Mesodermal cell (in vitro differentiated cells): ENCODE measurements around the gene CASP10.
"Not testable (repeated sequence)": the region's sequence is repeated elsewhere in the genome, so short reads cannot be mapped to it uniquely, and the experiment has no call there.

Experiments used
- H3K27ac ChIP-seq: 2 replicates; pipeline ENCODE4 v1.7.0; 2013; ENCODE audit warnings: mild to moderate bottlenecking, low read depth, low read length, moderate library complexity; ENCODE audit not compliant: severe bottlenecking
- H3K36me3 ChIP-seq: 2 replicates; pipeline ENCODE4 v1.7.1; 2013; ENCODE audit warnings: mild to moderate bottlenecking, low read length, moderate library complexity; ENCODE audit not compliant: control insufficient read depth, insufficient read depth
- H3K4me1 ChIP-seq: one replicate; pipeline ENCODE4 v1.7.1; 2013; ENCODE audit warnings: mild to moderate bottlenecking, low read length; ENCODE audit not compliant: insufficient read depth, control insufficient read depth, poor library complexity, severe bottlenecking
- H3K4me3 ChIP-seq: 2 replicates; pipeline ENCODE4 v1.7.0; 2013; ENCODE audit warnings: low read length, control low read depth, mild to moderate bottlenecking; ENCODE audit not compliant: insufficient read depth, poor library complexity, severe bottlenecking; ENCODE audit errors: extremely low read depth
- H3K9me3 ChIP-seq: 2 replicates; pipeline ENCODE4 v1.7.1; 2013; ENCODE audit warnings: mild to moderate bottlenecking, low read length, moderate library complexity; ENCODE audit not compliant: control insufficient read depth
- whole genome bisulfite sequencing, 2 experiments: methylation state at CpG; one replicate each; pipeline ENCODE4 v1.1.5; 2013; ENCODE audit warnings: missing lambda C conversion rate in 2 of 2; ENCODE audit not compliant: insufficient coverage in 2 of 2; 5-methylcytosine and 5-hydroxymethylcytosine counted together

CASP10 gene

GRCh38 chr2:201183365-201183727 lies 405 bp downstream of the CASP10 start:
- WGBS, 2 experiments: 90 to 93% methylated on average over 2 to 3 of the region's 4 CpGs
- Histone ChIP-seq H3K9me3 (peaks cover under 1% of the 10 kb centered on the region), H3K4me1 (peaks cover 3% of the 10 kb centered on the region), H3K36me3 (no peaks in the 10 kb centered on the region), H3K4me3 (peak overlapping the region; percentile 21), H3K27ac (peak overlapping the region; percentile 25)

- H3K9me3 ChIP-seq, H3K36me3 ChIP-seq, H3K27ac ChIP-seq, H3K4me1 ChIP-seq: not testable (repeated sequence)
- WGBS, 2 experiments: 75% methylated on average over 4 of the region's 5 CpGs; no CpG with 5 or more reads in 1 of the 2 experiments
- H3K4me3 ChIP-seq: peak overlapping the region; percentile 21
Measured at GRCh38 chr2:201183835-201184234, 894 bp downstream of the CASP10 start.

- H3K4me3 ChIP-seq: peak overlapping the region; percentile 11
- not testable (repeated sequence) for H3K4me1 ChIP-seq, H3K9me3 ChIP-seq, H3K27ac ChIP-seq, H3K36me3 ChIP-seq
- 87 to 100% methylated on average over 1 to 3 of the region's 6 CpGs for WGBS, 2 experiments
Measured at GRCh38 chr2:201184248-201184647, 1.3 kb downstream of the CASP10 start.

DNA sequence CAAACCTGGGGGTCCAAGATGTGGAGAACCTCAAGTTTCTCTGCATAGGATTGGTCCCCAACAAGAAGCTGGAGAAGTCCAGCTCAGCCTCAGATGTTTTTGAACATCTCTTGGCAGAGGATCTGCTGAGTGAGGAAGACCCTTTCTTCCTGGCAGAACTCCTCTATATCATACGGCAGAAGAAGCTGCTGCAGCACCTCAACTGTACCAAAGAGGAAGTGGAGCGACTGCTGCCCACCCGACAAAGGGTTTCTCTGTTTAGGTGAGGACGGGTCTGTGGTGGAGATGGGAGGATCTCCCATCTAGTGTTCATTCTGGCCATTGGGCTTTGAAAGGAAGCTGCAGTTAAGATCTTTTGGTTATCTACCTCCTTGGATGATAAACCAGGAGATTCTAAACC lies 2.9 kb downstream of the CASP10 start:
- Histone ChIP-seq H3K4me1 (peaks cover 3% of the 10 kb centered on the region), H3K27ac (no peak overlapping the region), H3K36me3 (no peaks in the 10 kb centered on the region), H3K4me3 (no peak overlapping the region), H3K9me3 (no peaks in the 10 kb centered on the region)
- 91 to 100% methylated on average over 3 of the region's 4 CpGs for WGBS, 2 experiments

DNA sequence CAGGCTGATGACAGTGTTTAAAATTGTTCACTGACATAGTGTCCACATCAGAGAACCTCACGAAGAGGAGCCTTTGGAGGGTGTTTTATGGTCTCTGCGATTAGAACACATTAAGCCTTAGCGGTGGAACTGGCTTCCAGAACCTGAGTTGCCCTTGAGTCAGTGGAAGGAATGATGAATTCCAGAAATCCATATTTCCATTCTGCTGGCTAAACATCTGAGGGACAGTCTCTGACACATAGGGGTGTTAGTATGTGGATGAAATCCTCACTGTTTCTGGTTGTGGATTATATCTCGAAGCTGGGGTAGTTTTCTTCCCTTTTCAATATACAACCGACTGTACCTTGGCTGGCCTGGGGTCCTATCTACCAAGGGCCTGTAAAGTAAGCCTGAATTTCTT lies 4.0 kb downstream of the CASP10 start:
- Histone ChIP-seq H3K4me3 (no peak overlapping the region), H3K27ac (no peak overlapping the region), H3K4me1 (peaks cover 3% of the 10 kb centered on the region), H3K9me3 (no peaks in the 10 kb centered on the region), H3K36me3 (no peaks in the 10 kb centered on the region)
- 94 to 100% methylated on average over 2 to 3 of the region's 5 CpGs for WGBS, 2 experiments

DNA sequence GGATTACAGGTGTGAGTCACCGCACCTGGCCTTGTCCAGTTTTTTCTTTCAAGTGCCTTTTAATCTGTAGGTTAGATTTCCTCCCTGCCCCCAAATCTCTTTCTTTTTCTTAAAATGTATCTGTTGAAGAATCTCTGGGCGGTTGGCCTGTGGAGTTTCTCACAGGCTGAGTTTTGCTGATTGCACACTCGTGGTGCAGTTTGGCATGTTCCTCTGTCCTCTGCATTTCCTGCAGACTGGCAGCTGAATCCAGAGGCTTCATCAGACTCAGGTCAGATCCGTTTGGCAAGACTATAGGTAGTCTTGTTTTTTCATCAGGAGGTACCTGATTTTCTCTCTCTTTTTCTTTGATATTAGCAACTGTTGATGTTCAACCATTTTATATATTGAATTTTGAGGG lies 5.5 kb downstream of the CASP10 start:
- WGBS, 2 experiments: 92 to 93% methylated on average over 2 of the region's 4 CpGs
- H3K4me3 ChIP-seq: no peak overlapping the region
- H3K4me1 ChIP-seq: no peaks in the 10 kb centered on the region
- H3K9me3 ChIP-seq: no peaks in the 10 kb centered on the region
- no peak overlapping the region for H3K27ac ChIP-seq
- H3K36me3 ChIP-seq: no peaks in the 10 kb centered on the region

GRCh38 chr2:201191132-201191875 lies 8.4 kb downstream of the CASP10 start:
- no peaks in the 10 kb centered on the region for H3K9me3 ChIP-seq
- no peaks in the 10 kb centered on the region for H3K4me1 ChIP-seq
- H3K36me3 ChIP-seq: peaks cover 3% of the 10 kb centered on the region
- H3K27ac ChIP-seq: no peak overlapping the region
- no peak overlapping the region for H3K4me3 ChIP-seq
- 83 to 93% methylated on average over 2 of the region's 4 CpGs for WGBS, 2 experiments

- Histone ChIP-seq H3K4me1 (no peaks in the 10 kb centered on the region), H3K4me3 (no peak overlapping the region), H3K9me3 (no peaks in the 10 kb centered on the region), H3K27ac (no peak overlapping the region), H3K36me3 (peaks cover 6% of the 10 kb centered on the region)
- WGBS, 2 experiments: 100% methylated on average over 3 of the region's 3 CpGs; no CpG with 5 or more reads in 1 of the 2 experiments
Measured at GRCh38 chr2:201194097-201194496, 11.2 kb downstream of the CASP10 start.

- H3K27ac ChIP-seq: no peak overlapping the region
Measured at GRCh38 chr2:201195331-201195730, 12.4 kb downstream of the CASP10 start.

DNA sequence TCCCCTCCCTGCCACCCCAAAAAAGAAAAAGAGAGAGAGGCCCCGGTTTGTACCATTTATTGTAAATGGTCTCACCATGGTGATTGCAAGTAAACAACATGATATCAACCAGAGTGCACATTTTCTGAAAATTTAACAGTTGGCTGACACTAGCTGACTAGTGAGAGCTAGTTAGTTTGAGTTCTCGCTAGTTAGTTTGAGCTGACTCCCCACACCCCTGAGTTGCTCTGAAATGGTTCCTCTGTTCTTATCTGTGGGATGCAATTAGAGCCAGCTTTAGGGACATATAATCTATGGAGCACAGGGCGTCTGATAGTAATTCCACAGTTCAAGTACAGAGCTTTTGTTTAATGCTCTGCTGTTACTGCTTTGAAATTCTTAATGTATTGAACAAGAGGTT lies 13.1 kb downstream of the CASP10 start:
- H3K4me1 ChIP-seq: no peaks in the 10 kb centered on the region
- H3K36me3 ChIP-seq: peaks cover 6% of the 10 kb centered on the region
- no peaks in the 10 kb centered on the region for H3K9me3 ChIP-seq
- no peak overlapping the region for H3K4me3 ChIP-seq
- no peak overlapping the region for H3K27ac ChIP-seq
- 84 to 100% methylated on average over 2 of the region's 3 CpGs for WGBS, 2 experiments

More at GRCh38 chr2:201195331-201195730, 12.4 kb downstream of the CASP10 start:
- Histone ChIP-seq H3K4me1 (no peaks in the 10 kb centered on the region), H3K9me3 (no peaks in the 10 kb centered on the region), H3K4me3 (no peak overlapping the region), H3K36me3 (peaks cover 6% of the 10 kb centered on the region)
- WGBS, 2 experiments: 92 to 100% methylated on average over 1 to 2 of the region's 3 CpGs

GRCh38 chr2:201196803-201197202 lies 13.9 kb downstream of the CASP10 start:
- Histone ChIP-seq H3K27ac (no peak overlapping the region), H3K36me3 (peaks cover 6% of the 10 kb centered on the region), H3K4me1 (no peaks in the 10 kb centered on the region), H3K9me3 (no peaks in the 10 kb centered on the region), H3K4me3 (no peak overlapping the region)
- 100% methylated on average over 1 of the region's 1 CpG; no CpG with 5 or more reads in 1 of the 2 experiments for WGBS, 2 experiments
